C4-2B (cell line): ENCODE data around the gene TAF8.

Experiments used
- ZFX ChIP-seq: fragments of 450-650 bp; IDR thresholded peaks from 2 replicates; pipeline ENCODE4 v1.6.1; 2017
- TF ChIP-seq, protein P1 (sequence below): fragments of 450-650 bp; conservative IDR thresholded peaks from 2 replicates; pipeline ENCODE4 v1.5.1; 2017; ENCODE audit warnings: mild to moderate bottlenecking

DNA sequence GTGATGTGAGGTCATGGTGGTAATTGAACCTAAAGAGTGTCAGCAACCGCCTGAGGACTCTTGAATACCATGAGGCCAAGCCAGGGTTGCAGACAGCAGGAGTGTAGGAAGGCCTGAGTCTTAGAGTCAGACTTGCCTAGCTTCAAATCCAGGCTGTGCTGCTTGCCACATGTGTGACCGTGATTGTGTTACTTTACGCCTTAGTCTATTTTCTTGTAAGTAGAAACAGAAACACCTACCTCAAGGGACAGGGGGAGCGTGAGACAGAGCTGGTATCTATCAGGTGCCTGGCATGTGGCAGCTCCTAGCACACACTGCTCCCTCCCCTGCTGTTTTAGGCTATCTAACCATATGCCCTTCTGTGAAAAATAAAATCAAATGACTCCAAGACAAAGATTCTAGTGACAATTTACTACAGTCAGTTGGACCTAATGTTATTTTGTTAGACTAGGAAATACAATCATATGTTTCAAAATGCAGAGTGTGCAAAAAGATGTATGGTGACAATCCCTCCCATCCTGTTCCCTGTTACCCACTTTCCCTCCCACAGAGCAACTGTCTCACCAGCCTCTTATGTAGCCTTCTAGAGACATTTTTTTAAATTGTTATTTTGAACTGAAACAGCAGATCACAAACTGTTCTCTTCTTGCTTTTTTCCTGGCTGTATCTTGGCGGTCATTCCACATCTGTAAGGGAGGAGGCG is 21.7 kb downstream of the TAF8 start:
- TF ChIP-seq, protein P1, sequence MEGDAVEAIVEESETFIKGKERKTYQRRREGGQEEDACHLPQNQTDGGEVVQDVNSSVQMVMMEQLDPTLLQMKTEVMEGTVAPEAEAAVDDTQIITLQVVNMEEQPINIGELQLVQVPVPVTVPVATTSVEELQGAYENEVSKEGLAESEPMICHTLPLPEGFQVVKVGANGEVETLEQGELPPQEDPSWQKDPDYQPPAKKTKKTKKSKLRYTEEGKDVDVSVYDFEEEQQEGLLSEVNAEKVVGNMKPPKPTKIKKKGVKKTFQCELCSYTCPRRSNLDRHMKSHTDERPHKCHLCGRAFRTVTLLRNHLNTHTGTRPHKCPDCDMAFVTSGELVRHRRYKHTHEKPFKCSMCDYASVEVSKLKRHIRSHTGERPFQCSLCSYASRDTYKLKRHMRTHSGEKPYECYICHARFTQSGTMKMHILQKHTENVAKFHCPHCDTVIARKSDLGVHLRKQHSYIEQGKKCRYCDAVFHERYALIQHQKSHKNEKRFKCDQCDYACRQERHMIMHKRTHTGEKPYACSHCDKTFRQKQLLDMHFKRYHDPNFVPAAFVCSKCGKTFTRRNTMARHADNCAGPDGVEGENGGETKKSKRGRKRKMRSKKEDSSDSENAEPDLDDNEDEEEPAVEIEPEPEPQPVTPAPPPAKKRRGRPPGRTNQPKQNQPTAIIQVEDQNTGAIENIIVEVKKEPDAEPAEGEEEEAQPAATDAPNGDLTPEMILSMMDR: no peak
- TF ChIP-seq ZFX: no peak
